Measurements from ENCODE around the gene TCF7L1.

Gene TCF7L1

GRCh38 chr2:85163675-85164074 lies 30.5 kb downstream of the TCF7L1 start:
- no peak for DNase-seq (ENCODE audit: low read depth)

- DNase-seq (ENCODE audit: low read depth), result no peak
Measured at GRCh38 chr2:85164145-85164569, 31.0 kb downstream of the TCF7L1 start.

- no peak for DNase-seq (ENCODE audit: low read depth)
Measured at GRCh38 chr2:85165088-85165690, 32.0 kb downstream of the TCF7L1 start.

DNA sequence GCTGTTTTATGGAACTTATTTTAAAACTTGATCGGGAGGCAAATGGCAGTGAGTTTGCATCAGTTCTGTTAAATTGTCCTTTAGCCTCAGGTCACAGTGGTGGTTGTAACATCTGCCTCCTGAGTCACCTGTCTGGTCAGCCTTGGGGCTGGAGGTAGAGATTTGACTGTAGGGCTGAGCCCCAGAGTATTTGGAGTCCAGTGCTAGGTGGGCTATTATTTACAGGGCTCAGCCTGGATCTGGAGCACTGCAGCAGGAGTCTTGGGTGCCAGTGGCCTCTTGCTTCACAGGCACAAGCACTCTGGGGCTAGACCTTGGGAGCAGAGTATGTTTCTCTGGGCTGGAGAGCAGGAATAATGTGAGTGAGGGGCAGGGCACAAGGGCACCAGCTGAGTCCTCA lies 32.8 kb downstream of the TCF7L1 start:
- no peak for DNase-seq (ENCODE audit: low read depth)

GRCh38 chr2:85167479-85167878 lies 34.3 kb downstream of the TCF7L1 start:
- DNase-seq (ENCODE audit: low read depth), result no peak

DNA sequence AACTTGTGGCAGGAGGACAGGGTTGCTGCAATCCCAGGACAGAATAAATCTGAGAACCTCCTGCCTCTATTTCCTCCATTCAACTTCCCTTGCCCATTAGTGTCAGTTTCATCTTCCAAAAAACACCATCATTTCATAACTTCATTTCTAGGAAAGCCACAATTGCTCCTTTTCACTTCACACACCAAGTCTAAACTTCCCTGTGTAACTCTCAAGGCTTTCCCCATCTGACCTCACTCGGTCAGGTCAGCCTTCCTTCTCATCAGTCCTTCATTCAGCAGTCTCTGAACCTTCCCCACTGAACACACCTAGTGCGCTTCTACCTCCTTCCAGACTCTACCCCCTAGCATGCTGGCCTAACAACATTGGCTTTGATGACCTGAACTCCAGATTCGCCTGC lies 35.8 kb downstream of the TCF7L1 start:
- no peak for DNase-seq (ENCODE audit: low read depth)

- DNase-seq (ENCODE audit: low read depth), result no peak
Measured at GRCh38 chr2:85169581-85169980, 36.4 kb downstream of the TCF7L1 start.

- DNase-seq (ENCODE audit: low read depth), result no peak
Measured at GRCh38 chr2:85170938-85171475, 37.8 kb downstream of the TCF7L1 start.

DNA sequence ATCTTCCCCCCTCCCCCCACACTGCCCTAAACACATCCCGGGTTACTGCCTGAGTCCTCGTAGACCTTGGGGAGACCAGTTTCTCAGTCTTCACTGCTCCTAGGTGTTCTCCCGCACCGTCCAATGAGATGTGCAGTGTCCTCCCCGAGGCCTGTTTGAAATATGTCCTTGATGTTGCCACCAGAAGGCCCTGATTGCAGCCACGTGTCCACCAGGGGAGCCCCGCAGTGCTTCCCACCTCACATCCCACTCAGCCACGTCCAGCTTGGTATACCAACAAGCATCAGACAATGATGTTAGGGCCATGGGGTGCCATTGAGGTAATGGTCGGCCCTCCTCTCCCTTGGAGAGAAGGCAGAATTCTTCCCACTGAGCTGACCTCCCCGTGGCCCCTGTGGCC lies 38.7 kb downstream of the TCF7L1 start:
- DNase-seq (ENCODE audit: low read depth), result no peak

DNA sequence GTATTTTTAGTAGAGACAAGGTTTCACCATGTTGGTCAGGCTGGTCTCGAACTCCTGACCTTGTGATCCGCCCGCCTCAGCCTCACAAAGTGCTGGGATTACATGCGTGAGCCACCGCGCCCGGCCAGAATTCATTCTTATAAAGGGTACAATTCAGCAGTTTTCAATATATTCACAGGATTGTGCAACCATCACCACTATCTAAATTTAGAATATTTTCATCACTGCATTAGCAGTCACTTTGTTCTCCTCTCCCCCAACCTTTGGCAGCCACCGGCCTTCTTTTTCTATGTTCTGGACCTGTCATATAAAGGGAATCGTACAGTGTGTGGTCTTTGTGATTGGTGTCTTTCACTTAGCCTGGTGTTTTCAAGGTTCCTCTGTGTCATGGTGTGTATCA lies 40.7 kb downstream of the TCF7L1 start:
- no peak for DNase-seq (ENCODE audit: low read depth)

- no peak for DNase-seq (ENCODE audit: low read depth)
Measured at GRCh38 chr2:85174943-85175342, 41.8 kb downstream of the TCF7L1 start.

GRCh38 chr2:85175369-85176299 lies 42.4 kb downstream of the TCF7L1 start:
- DNase-seq (ENCODE audit: low read depth), result no peak

- no peak for DNase-seq (ENCODE audit: low read depth)
Measured at GRCh38 chr2:85177031-85177824, 44.0 kb downstream of the TCF7L1 start.

GRCh38 chr2:85178154-85178553 lies 45.0 kb downstream of the TCF7L1 start:
- no peak for DNase-seq (ENCODE audit: low read depth)

DNA sequence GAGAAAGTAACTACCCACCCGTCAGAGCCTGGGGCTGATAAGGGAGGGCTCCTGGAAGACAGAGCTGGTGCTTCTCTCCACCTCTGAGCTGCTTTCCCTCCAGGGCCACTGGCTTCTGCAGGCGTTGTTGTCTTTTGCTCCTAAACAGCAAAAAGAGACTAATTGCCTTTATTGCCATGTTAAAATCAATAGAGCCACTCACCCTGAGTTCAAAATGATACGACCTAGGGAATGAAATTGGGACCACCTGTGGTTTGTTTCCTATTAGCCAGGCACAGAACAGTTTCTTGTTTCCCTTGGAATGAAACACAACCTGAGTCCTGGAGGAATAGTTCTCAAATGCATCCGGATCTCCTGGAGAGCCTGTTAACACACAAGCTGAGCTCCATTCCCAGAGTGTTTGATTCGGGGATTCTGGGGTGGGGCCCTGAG lies 45.8 kb downstream of the TCF7L1 start:
- DNase-seq (ENCODE audit: low read depth), result no peak

DNA sequence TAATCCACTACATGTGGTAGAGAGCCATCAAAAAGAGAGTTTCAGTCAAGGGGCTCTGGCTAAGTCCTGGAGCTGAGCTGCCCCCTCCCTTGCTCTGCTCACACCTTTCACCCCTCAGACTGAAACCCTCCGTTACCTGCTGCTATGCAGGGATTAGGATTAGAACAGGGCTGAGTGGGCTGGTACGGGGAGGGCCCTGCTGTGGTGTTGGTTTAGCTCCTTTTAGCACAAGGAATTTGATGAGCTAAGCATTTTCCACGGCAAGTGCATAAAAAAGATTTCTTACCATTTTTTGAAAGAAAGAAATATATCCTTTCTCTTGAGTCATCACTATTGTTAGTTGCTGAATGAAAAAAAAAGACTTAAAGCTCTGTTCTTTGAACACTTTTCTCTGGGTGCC lies 46.3 kb downstream of the TCF7L1 start:
- no peak for DNase-seq (ENCODE audit: low read depth)

GRCh38 chr2:85180322-85181133 lies 47.3 kb downstream of the TCF7L1 start:
- no peak for DNase-seq (ENCODE audit: low read depth)

DNA sequence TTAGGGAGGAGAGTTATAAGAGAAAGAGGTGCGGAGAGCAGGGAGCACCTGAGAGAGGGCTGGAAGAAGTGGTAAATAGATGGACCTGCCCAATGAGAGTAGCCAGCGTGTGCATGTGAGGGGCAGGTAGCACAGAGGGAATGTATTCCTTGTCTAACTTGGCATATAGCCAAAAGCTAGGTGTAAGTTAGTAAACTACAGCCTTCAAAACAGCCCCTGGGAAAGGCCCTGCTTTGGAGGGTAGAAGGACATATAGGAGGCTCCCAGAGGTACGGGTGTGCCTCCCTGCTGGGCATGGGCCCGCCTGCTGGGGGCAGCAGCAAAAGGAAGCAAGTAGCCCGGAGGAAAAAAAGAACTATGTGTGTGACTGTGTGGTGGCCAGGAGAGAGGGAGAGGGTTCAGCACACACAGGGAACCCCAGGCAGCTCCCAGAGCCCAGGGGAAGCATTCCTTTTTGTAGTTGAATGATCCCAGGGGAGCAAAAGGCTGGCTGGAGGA lies 48.0 kb downstream of the TCF7L1 start:
- DNase-seq (ENCODE audit: low read depth), result no peak

- DNase-seq (ENCODE audit: low read depth), result no peak
Measured at GRCh38 chr2:85181844-85182456, 48.8 kb downstream of the TCF7L1 start.

DNA sequence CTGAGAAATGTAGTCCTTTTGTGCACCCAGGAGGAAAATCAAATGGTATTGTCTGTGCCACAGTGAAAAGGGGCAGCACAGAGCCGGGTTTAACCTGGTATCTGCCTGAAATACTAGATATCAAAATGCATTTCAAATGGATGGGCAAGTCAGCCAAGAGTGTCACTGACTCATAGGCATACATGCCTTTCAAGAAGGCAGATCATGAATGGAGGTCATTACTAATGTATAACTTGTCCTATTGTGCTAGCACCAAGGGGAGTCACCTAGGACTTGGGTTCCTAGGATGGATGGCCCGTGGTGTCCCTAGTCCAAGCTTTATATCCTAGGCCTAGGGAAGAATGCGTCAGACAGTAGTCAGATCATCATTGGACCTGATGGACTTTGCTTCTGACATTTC lies 49.9 kb downstream of the TCF7L1 start:
- no peak for DNase-seq (ENCODE audit: low read depth)

DNA sequence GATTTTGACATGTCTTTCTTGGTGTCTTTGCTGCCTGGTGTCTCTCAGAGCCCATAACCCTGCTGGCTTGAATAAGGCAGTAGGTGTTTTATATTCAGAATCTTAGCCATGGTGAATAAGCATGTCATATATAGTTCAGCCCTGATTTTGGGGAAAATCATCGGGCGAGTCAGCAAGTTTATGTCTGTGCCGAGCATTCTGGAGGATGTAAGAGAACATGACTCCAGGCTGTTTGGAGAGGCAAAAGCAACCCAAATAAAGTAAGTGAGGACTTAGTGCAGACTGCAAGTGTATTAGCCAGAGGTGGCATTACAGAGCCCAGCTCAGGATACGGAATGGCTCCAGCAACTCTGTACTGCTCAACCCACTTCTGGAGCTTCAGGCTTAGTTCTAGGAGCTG lies 50.3 kb downstream of the TCF7L1 start:
- no peak for DNase-seq (ENCODE audit: low read depth)

Data from fibroblast of the conjunctiva (primary cell).